MM.1S (cell line): ENCODE results near the gene PRELID2.

ENCODE experiments used
- CTCF ChIP-seq: fragments of 300-600 bp; sonication (generic); IDR thresholded peaks from 2 replicates; pipeline ENCODE4 v1.5.1; 2016; ENCODE audit warnings: antibody characterized with exemption, low read length, mixed read lengths
- EZH2phosphoT487 ChIP-seq: fragments of 300-600 bp; sonication (generic); IDR thresholded peaks from 2 replicates; pipeline ENCODE4 v1.6.1; 2018; ENCODE audit warnings: antibody characterized with exemption, low read length

GRCh38 chr5:145847499-145848497, 12.7 kb upstream of the PRELID2 start:
- TF ChIP-seq CTCF, result no peak
- no peak for TF ChIP-seq EZH2phosphoT487
